GM19467 (cell line): ENCODE measurements around the gene ZNF74.
"Not testable (repeated sequence)": the region's sequence is repeated elsewhere in the genome, so short reads cannot be mapped to it uniquely, and the experiment has no call there.

ENCODE experiments used
- ATAC-seq: cut with Tn5 transposase; IDR thresholded peaks from one replicate; pipeline ENCODE4 v1.9.1; 2021; ENCODE audit warnings: mild to moderate bottlenecking, moderate library complexity; ENCODE audit not compliant: unreplicated experiment

ZNF74 gene

DNA sequence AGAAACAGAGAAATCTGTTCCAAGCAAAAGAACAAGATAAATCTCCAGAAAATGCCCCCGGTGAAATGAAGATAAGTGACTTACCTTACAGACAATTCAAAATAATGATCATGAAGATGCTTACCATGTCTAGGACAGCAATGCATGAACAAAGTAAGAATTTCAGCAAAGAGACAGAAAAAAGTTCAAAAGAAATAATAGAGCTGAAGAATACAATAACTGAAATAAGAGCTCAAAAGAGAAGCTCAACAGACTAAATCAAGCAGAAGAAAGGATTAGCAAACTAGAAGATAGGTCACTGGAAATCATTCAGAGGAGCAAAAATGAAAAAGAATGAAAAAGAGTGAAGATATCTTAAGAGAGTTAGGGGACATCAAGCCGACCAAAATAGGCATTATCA is 19.8 kb upstream of the ZNF74 start:
- not testable (repeated sequence) for ATAC-seq

DNA sequence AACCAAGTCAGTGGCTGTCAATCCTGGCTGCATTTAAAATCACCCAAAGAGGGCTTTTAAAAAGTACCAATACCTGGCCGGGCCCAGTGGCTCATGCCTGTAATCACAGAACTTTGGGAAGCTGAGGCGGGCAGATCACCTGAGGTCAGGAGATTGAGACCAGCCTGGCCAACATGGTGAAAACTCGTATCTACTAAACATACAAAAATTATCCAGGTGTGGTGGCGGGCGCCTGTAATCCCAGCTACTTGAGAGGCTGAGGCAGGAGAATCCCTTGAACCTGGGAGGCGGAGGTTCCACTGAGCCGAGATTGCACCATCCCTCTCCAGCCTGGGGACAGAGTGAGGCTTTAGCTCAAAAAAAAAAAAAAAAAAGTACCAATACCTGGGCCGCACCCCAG is 17.7 kb upstream of the ZNF74 start:
- ATAC-seq: not testable (repeated sequence)

DNA sequence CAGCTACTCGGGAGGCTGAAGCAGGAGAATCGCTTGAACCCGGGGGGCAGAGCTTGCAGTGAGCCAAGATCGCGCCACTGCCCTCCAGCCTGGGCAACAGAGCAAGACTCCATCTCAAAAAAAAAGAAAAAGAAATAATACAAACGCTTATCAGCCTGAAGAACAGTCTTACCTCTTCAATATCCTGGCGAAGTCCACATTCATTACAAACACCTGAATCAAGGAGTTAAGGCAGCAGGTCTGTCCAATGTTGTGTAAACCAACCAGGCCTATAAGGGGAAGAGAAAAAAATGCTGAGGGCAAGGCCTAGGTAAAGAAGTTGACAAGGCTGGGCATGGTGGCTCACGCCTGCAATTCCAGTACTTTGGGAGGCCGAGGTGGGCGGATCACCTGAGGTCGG is 17.0 kb upstream of the ZNF74 start:
- ATAC-seq: not testable (repeated sequence)

DNA sequence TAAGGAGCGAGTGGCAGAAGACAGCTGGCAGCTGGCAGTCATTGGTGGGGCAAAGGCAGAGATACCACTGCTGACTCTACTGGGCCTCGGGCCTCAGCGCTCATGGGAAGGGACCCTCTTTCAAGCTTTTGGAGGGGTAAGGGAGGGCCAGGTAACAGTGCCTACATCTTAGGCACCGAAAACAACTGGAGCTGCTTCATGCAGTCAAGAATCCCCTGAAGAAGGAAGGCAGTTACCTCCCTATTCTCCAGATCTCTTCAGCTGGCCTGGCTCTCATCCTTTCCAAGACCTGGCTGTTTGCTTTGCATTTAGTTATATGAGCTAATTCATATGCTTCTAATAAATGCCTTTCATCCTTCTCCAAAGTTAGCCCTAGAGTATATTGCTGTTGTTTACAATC is 15.8 kb upstream of the ZNF74 start:
- ATAC-seq: no peak

DNA sequence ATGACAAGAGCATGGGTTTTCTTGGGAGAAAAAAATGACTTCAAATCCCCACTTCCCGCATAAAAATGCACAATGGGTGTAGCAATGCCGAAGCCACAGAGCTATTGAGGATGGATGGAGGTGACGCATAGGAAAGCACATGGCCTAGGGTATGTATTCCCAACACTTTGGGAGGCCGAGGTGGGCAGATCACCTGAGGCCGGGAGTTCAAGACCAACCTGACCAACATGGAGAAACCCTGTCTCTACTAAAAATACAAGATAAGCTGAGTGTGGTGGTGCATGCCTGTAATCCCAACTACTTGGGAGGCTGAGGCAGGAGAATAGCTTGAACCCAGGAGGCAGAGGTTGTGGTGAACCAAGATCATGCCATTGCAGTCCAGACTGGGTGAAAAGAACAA is 15.3 kb upstream of the ZNF74 start:
- not testable (repeated sequence) for ATAC-seq

DNA sequence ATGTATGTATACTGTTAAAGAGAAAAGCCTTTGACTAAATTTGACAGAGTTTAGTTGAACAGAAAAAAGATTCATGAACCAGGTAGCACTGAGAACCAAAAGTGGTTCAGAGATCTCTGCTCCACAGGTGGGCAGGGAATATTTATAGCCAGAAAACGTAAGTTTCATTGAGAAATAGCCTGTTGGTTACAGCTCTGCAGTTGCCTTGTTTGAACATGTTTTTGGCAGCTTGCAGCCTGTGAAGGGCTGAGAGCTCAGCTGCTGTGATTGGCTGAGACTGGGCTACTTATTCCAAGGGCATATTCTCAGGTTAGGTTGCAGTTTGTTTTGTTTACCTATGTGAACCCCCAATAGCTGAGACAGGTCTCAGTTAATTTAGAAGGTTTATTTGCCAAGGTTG is 13.5 kb upstream of the ZNF74 start:
- ATAC-seq: no peak

DNA sequence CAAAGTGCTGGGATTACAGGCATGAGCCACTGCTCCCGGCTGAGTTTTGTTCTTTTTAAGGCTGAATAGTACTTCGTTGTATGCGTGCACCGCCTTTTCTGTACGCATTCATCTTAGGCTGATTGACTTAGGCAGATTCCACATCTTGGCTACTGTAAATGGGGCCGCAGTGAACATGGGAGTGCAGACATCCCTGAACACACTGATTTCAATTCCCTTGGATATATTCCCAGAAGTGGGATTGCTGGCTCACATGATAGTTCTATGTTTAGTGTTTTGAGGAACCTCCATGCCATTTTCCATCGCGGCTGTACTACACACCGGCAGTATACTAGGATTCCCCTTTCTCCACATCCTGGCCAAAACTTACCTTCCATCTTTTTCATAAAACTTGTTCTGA is 10.4 kb upstream of the ZNF74 start:
- no peak for ATAC-seq

DNA sequence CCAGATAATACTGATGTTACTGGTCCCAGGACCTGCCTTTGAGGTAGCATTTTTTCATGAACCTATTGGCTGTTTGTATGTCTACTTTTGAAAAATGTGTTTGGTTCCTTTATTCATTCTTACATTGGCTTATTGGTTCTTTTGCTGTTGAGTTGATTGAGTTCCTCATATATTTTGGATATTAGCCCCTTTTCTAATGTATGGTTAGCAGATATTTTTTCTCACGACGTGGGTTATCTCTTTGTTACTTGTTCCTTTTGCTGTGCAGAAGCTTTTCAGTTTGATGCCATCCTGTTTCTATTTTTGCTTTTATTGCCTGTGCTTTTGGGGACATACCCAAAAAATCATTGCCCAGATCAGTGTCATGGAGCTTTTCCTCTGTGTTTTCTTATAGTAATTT is 9.8 kb upstream of the ZNF74 start:
- no peak for ATAC-seq

DNA sequence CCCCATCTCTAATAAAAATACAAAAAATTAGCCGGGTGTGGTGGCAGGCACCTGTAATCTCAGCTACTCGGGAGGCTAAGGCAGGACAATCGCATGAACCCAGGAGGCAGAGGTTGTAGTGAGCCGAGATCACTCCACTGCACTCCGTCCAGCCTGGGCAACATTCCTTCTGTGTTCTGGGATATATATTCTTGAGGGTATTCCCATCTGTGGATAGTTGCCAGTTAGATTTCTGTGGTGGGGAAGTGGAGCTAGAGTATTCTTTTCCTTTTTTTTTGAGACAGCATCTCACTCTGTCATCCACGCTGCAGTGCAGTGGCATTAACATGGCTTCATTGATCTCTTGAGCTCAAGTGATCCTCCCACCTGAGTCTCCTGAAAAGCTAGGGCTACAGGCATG is 9.1 kb upstream of the ZNF74 start:
- no peak for ATAC-seq

DNA sequence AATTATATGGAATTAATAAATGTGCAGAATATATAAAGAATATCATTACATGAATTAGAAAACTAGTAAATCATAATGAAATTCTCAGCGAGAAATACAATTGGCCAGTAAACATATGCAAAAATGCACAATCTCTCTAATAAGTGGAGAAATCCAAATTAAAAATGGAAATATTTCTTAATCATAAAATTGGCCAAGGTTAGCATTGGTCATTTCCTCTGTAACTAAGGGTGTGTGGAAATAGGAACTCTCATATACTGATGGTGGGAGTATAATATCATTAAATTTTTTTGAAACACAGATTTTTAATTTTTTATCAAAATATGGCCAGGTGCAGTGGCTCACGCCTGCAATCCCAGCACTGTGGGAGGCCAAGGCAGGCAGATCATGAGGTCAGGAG is 7.6 kb upstream of the ZNF74 start:
- ATAC-seq: no peak

DNA sequence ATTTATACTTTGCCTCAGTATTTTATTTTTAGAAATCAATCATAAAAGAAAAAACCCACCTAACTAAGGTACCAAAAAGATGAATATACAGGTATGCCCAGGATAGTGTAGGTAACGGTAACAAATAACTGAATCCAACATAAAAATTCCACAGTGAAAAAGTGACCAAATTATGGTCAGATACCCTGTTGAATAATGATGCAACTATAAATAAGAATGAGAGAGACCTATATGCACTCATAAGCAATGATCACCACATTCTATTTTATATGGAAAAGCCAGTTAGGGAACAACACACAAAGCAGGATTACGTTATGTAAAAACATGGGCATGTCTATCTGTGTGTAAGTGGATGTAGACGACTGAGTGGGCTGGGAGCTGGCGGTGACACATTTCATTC is 7.0 kb upstream of the ZNF74 start:
- ATAC-seq: no peak

DNA sequence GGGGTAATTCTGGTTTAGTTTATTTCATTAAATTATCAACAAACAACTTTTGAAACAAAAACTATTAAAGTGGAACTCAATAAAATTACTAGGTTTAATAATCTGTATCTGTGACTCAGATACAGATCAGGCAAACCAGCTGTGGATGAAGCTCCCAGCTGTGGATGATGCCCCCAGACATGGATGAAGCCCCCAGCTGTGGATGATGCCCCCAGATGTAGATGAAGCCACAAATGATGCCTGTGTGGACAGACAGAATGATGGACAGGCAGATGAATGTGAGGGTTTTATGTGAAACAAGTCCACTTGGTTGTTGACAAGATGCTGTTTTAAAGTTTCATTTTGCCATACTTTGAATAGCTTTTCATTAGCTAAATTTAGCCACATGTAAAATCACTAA is 5.8 kb upstream of the ZNF74 start:
- ATAC-seq: no peak

DNA sequence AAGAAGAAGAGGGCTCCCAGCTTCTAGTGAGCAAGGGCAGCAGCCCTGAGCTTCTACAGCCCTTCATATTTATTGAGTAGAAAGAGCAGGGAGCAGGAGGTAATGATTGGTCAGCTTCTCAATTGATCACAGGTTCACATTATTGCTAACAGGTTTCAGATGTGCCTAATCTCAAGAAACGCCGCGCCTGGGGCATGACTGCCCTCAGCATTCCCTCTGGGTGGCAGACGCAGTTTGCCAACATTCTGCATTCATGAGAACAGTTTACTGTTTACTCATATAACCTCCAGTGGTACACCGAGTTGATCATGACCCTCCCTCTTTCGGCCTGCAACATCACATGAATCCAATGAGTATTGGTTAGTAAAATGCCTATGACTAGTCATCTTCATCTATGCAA is 4.7 kb upstream of the ZNF74 start:
- no peak for ATAC-seq

DNA sequence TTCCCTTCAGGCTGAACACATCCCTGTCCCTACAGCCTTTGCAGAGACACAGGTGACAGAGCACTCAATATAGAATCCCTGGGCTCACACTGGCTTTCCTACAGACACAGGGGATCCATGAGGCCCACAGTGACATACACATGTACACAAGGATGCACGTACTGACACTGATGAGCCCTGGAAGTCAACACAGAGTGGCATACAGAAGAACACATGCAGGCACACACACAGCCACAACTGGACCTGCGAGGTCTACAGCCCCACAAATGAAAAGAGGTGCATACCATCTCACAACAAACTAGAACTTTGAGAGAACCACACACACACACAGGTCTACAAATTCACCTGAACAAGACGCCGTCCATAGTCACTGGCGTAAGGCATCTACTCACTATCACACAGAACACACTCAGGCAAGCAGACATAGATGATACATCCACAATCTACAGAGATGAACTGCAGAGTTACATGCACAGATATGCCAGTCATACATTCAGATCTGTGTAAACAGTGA is 3.5 kb upstream of the ZNF74 start:
- ATAC-seq: no peak

DNA sequence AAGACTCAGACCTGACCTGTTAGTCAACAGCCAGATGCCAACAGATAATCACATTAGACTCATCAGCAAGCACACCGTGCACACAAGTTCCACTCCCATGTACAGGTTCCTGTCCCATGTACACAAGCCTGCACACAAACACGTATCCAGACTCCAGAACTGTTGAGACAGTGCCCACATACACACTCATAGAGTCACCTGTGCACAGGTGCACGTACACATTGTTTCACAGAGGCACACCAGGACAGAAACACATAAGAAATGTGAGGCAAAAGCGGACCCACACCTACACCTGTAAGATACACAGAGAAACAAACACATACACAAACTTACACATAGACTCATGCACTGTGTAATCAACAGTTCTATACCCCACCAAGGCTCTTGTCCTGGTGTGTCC is 2.7 kb upstream of the ZNF74 start:
- ATAC-seq: no peak

DNA sequence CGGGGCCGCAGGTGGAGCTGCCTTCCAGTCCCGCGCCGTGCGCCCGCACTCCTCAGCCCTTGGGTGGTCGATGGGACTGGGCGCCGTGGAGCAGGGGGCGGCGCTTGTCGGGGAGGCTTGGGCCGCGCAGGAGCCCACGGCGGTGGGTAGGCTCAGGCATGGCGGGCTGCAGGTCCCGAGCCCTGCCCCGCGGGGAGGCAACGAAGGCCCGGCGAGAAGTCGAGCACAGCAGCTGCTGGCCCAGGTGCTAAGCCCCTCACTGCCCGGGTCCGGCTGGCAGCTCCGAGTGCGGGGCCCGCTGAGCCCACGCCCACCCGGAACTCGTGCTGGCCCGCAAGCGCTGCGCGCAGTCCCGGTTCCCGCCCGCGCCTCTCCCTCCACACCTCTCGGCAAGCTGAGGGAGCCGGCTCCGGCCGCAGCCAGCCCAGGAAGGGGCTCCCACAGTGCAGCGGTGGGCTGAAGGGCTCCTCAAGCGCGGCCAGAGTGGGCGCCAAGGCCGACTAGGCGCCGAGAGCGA is 1.5 kb upstream of the ZNF74 start:
- ATAC-seq: not testable (repeated sequence)

DNA sequence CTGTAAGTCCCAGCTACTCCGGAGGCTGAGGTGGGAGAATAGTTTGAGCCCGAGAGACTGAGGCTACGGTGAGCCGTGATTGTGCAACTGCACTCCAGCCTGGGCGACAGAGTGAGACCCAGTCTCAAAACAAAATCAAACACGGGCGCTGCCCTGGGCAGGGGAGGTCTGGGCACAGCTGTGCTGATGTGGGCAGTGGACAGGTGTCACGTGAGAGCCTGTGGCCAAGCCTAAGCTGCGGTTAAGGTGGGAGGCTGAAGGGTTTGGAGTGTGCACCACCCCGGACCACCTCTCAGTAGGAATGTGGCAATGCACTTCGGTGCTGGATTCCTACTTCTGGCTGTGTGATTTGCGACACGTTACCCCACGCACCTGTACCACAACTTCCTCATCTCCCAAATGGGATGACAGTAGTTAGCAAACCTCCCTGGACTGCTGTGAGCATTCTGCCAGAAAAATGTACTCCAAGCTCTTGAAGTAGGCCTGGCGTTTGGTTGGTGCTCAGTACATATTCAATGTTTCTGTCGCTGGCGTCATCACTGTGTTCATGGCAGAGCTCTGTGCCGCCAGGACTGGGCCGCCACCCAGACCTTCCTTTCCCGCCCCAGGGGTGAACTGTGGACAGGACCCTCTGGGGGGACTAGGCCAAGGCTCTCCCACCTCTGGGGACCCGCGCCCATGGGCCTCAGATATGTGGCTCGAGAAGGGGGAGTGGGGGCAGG is 807 bp upstream of the ZNF74 start:
- no peak for ATAC-seq

DNA sequence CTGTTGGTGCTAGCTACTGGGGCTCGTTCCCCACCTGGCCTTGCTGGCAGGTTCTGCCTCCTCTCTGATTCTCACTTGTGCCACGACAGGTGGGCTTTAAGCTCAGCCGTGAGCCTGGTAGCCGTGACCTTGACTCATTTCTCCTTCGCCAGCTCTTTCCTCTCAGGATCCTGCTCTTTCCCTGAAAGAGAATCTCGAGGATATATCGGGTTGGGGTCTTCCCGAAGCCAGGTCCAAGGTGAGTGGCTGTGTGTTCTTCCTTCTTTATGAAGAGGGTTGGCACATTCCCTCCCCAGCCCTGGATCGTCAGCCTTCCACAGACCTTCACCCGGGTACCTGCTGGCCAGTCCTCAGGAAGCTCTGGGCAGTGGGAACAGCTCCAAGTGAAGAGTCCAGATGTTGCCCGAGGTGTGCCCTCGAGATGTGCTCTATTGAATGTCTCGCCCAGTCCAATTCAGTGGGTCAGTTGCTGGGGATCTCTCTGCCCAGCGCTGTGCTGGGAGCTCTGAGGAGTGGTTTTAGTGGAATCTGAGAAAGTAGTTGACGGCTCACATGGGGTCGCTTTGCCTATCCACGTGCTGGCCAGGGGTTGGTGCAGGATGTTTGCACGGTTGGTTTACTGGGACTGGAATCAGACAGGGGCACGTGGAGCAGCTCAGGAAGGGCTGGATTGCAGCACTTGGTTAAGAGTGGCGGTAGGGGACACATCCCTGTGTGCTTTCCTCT is 1.4 kb downstream of the ZNF74 start:
- ATAC-seq: no peak

DNA sequence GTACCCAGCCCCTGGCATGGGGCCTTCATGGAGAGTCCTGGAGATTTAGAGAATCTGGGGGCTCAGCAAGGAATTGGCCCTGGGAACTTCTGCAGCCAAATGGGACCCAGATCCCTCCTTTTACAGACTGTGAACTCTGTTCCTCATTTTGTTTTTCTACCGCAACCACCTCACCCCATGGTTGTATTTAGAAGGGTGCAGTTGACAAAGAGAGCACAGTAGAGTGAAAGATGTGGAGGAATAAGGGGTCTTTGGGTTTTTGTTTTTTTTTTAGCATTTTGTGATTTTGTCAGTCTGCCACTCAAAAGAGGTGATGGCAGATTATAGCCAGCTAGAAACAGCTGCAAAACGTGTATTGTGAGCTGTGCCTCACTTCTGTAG is 1.9 kb downstream of the ZNF74 start:
- ATAC-seq: no peak

DNA sequence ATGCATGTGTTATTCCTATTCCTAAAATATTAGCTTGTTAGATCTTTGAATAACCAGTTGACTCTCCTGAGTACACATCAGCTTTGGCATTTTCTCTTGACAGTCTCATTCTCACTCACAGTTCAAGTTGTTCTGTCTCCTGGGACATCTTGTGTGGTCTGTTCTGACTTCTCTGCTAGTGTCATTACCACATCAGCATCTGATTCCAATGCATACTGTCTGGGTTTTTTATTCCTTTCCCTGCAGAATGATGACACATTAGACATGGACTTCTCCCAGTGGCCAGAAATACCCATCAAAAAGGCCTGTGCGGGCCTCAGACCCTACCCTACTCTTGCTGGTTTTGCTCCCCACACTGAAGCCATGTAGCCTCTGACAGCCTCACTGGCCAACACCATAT is 2.7 kb downstream of the ZNF74 start:
- ATAC-seq: no peak

DNA sequence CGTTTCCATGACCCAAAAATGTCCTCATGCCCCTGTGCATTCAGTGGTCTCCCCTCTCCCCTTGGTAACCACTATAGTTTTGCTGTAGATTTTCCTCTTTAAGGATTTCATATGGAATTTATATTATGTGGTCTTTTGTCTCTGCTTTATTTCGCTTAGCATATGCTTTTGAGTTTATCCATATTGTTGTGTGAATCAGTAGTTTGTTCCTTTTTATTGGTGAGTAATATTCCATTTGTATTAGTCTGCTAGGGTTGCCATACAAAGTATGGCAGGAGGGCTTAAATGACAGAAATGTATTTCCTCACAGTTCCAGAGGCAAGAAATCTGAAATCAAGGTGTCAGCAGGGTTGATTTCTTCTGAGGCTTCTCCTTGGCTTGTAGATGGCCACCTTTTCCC is 3.5 kb downstream of the ZNF74 start:
- no peak for ATAC-seq

DNA sequence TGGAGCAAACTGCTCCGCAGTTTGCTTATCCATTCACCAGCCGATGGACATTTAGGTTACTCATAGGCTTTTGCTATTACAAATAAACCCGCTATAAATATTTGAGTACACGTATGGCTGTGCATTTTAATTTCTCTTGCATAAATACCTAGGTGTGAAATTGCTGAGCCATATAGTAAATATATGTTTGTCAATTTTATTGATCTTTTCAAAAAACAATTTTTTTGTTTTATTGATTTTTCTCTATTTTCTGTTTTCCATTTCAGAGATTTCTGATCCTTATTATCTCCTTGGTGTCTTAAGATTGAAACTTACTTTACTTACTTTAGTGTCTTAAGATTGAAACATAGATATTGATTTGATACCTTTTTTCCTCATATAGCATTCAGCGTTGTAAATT is 4.5 kb downstream of the ZNF74 start:
- ATAC-seq: no peak
